Measurements from ENCODE around the gene ATP7A.

DNA sequence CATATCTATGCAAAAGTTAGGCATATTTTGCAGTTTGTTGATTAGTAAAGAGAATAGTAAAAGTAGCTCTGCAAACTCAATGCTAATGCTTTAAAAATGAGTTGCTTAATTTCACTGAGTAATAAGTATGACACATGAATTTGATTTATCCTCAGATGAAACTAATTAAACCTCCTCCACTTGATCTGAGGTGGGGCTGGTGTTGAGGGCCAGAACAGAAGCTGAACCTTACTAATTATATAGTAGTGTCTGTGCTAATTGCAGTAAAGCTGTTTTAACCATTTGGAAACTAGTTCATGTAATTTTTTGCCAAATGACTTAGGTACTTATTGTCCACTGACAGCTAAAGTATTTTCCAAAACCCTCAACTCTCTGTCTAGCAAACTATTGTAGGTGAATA lies 66.6 kb downstream of the ATP7A start:
- TF ChIP-seq, protein P1, sequence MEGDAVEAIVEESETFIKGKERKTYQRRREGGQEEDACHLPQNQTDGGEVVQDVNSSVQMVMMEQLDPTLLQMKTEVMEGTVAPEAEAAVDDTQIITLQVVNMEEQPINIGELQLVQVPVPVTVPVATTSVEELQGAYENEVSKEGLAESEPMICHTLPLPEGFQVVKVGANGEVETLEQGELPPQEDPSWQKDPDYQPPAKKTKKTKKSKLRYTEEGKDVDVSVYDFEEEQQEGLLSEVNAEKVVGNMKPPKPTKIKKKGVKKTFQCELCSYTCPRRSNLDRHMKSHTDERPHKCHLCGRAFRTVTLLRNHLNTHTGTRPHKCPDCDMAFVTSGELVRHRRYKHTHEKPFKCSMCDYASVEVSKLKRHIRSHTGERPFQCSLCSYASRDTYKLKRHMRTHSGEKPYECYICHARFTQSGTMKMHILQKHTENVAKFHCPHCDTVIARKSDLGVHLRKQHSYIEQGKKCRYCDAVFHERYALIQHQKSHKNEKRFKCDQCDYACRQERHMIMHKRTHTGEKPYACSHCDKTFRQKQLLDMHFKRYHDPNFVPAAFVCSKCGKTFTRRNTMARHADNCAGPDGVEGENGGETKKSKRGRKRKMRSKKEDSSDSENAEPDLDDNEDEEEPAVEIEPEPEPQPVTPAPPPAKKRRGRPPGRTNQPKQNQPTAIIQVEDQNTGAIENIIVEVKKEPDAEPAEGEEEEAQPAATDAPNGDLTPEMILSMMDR (IDR thresholded peaks at IDR 0.05): no peak
- TF ChIP-seq POLR2A (IDR thresholded peaks at IDR 0.05): no peak
- TF ChIP-seq POLR2AphosphoS5 (IDR thresholded peaks at IDR 0.05): no peak
- TF ChIP-seq EP300 (IDR thresholded peaks at IDR 0.05; ENCODE audit: low read depth): no peak

Measured in transverse colon (tissue), 4 donors.